Skeletal muscle cell (primary cell): ENCODE data around the gene MYO1E.
"Not testable (repeated sequence)": the region's sequence is repeated elsewhere in the genome, so short reads cannot be mapped to it uniquely, and the experiment has no call there.

Experiments
- DNase-seq: peaks from one replicate; pipeline ENCODE4 v3.0.0-alpha.2; 2010; ENCODE audit warnings: low read depth
- H3K4me3 ChIP-seq: 2 replicates; pipeline ENCODE4 v1.5.1; 2011; ENCODE audit warnings: low read depth, mild to moderate bottlenecking, control low read depth, low read length, moderate library complexity

MYO1E gene

GRCh38 chr15:59354417-59355031 lies 18.1 kb downstream of the MYO1E start:
- no peak for DNase-seq
- H3K4me3 ChIP-seq, result no peak overlapping the region

GRCh38 chr15:59353994-59354416 lies 18.7 kb downstream of the MYO1E start:
- H3K4me3 ChIP-seq, result no peak overlapping the region
- DNase-seq, result no peak

- H3K4me3 ChIP-seq, result no peak overlapping the region
- DNase-seq, result no peak
Measured at GRCh38 chr15:59352683-59353082, 20.0 kb downstream of the MYO1E start.

DNA sequence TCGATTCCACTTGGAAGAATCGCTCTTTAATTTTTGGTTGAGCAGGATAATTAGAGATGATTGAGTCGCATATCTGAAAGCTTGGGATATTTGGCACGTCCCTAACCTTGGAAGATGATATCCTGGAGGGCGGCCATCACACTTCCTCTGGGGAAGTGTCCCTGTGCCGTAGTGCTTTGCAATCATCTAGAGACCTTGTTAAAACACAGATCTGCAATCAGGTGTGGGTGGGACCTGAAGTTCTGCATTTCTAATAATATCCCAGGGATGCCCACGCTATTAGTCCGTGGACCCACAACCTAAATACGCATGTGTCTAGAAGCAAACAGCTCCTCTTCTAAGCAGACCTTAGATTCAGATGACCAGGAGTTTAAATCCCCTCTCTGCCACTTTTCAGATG lies 20.5 kb downstream of the MYO1E start:
- DNase-seq, result no peak
- no peak overlapping the region for H3K4me3 ChIP-seq

- no peak for DNase-seq
- no peak overlapping the region for H3K4me3 ChIP-seq
Measured at GRCh38 chr15:59350421-59350732, 22.3 kb downstream of the MYO1E start.

DNA sequence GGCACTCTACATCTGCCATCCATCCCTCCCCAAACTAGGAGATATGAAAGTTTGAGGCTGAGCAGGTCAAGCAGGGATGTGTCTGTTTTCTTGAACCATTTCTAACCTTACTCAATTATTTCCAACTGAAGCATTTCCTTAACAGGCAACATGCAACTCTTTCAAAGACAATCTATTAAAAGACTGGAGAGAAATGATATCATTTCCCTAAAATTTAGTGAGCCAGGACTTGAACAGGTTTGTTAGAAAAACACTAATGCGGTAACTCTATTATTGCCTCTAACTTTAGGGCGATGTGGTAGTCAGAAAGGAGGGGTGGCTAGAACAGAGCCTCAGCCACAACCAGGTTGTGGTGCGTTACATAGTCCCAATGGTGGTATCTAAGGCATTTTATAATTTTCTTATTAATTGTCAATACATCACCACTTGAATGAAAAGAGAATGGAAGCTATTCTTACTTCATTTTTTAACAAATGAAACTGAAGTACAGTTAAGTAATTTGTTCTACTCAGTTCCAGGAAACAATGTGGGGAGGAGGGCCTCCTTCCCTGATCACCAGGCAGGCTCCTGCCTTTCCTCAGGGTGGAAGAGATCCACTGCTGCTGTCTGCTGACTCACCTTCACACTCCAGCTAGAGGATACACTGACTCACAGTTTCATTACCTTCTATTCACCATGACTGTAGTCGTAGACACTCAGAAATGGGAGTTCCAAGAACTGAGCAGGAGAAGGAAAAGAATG lies 22.8 kb downstream of the MYO1E start:
- no peak overlapping the region for H3K4me3 ChIP-seq
- peak; percentile 90 for DNase-seq

DNA sequence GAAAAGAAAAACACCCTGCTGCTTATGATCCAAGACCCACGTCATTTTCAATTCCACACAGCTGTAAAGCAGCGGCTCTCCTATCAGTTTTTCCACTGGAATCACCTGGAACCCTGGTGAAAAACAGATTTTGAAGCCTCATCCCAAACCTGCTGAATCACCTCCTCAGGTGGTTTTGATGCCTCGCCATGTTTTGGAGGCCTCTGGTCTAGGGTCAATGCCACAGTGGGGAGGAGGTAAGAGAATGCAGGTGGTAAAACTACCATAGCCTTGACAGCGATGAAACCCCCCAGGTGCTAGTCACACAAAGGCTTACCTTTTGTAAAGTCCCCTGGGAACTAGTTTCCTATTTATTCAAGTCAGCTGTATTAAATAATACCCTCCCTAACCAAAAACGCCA lies 24.8 kb downstream of the MYO1E start:
- no peak for DNase-seq
- H3K4me3 ChIP-seq, result no peak overlapping the region

GRCh38 chr15:59346951-59347350 lies 25.7 kb downstream of the MYO1E start:
- H3K4me3 ChIP-seq, result no peak overlapping the region
- no peak for DNase-seq

GRCh38 chr15:59345326-59345725 lies 27.3 kb downstream of the MYO1E start:
- H3K4me3 ChIP-seq, result no peak overlapping the region
- no peak for DNase-seq

DNA sequence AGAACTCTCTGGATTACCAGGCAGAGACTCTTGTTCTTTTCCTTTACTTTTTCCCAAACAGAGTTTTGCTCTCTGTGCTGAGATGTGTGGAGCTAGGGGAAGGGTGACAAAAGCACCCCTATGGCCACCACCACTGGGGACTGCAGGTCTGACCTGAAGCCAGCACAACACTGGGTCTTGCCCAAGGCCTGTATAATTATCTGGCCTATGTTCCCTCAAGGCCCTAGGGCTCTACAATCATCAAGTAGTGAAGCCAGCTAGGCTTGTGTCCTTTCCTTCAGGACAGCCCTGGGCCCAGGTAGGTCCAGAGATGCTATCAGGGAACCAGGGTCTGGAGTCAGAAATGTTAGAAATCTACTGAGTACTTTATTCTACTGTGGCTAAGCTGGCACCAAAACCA lies 28.4 kb downstream of the MYO1E start:
- H3K4me3 ChIP-seq, result no peak overlapping the region
- no peak for DNase-seq

GRCh38 chr15:59340325-59340724 lies 32.3 kb downstream of the MYO1E start:
- H3K4me3 ChIP-seq, result no peak overlapping the region
- no peak for DNase-seq

- no peak overlapping the region for H3K4me3 ChIP-seq
- DNase-seq, result peak; percentile 87
Measured at GRCh38 chr15:59339252-59339672, 33.4 kb downstream of the MYO1E start.

GRCh38 chr15:59338414-59338813 lies 34.3 kb downstream of the MYO1E start:
- H3K4me3 ChIP-seq, result no peak overlapping the region
- DNase-seq, result no peak

DNA sequence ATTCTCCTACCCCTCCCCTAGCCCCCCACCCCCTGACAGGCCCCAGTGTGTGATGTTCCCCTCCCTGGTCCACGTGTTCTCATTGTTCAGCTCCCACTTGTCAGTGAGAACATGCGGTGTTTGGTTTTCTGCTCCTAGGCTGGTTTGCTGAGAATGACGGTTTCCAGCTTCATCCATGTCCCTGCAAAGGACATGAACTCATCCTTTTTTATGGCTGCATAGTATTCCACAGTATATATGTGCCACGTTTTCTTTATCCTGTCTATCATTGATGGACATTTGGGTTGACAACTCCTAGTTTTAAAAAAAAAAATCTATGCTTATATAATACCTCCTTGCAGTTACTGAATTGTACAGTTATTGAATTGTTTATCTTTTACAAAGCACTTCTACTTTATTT lies 35.9 kb downstream of the MYO1E start:
- H3K4me3 ChIP-seq, DNase-seq: not testable (repeated sequence)

DNA sequence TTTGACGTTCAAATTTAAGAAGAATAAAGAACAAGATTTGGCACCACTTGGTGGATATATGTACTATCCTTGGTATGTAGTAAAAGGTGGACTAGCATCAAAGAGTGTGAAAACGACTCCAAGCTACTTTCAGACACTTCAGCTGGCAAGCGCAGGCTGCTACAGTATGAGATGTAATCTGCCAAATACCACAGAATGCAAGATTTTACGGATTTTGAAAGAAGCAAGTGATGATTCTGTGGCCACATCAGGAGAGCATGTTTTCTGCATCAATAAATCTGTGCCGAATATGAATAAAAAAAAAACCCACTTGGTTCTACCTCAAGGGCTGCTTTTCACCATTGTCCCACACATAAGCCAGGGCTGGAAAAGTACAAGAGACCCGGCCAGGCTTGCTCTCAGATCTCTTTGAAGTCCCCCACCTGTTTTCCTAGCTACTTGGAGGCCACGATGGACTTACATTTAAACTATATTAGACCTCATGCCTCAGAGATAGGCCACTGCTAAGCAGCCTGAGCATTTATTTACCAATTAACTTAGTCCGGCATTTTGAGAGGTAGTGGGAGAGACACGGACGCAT lies 37.4 kb downstream of the MYO1E start:
- no peak overlapping the region for H3K4me3 ChIP-seq
- DNase-seq, result no peak

GRCh38 chr15:59334076-59334415 lies 38.6 kb downstream of the MYO1E start:
- no peak overlapping the region for H3K4me3 ChIP-seq
- no peak for DNase-seq

DNA sequence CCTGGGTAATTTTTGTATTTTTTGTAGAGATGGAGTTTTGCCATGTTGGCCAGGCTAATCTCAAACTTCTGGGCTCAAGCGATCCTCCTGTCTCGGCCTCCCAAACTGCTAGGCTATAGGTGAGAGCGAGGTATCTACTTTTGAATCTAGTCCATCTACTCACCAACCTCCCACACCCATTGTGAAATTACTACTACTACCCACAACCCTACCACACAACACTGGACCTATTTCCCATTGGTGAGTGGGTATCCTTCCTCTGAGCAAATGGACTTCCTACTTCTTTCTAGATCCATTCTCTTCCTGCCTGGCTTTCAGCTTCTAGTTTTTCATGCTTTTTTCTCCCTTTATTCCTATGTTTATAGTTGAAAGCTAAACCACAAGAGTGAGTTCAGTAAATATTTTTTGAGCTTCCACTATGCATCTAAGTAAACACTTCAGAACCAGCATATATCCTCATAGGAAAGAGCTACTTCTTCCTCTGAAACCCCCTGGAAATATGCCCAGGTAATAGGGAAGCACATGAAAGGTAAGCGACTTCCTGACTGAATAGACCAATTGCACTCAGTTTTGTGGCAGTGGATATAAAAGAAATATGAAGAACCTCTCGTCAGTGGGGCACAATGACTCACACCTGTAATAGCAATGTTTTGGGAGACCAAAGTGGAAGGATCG lies 39.1 kb downstream of the MYO1E start:
- H3K4me3 ChIP-seq, result no peak overlapping the region
- DNase-seq, result no peak

- no peak overlapping the region for H3K4me3 ChIP-seq
- no peak for DNase-seq
Measured at GRCh38 chr15:59332009-59332408, 40.7 kb downstream of the MYO1E start.

GRCh38 chr15:59330649-59331048 lies 42.0 kb downstream of the MYO1E start:
- H3K4me3 ChIP-seq, result no peak overlapping the region
- DNase-seq, result no peak

DNA sequence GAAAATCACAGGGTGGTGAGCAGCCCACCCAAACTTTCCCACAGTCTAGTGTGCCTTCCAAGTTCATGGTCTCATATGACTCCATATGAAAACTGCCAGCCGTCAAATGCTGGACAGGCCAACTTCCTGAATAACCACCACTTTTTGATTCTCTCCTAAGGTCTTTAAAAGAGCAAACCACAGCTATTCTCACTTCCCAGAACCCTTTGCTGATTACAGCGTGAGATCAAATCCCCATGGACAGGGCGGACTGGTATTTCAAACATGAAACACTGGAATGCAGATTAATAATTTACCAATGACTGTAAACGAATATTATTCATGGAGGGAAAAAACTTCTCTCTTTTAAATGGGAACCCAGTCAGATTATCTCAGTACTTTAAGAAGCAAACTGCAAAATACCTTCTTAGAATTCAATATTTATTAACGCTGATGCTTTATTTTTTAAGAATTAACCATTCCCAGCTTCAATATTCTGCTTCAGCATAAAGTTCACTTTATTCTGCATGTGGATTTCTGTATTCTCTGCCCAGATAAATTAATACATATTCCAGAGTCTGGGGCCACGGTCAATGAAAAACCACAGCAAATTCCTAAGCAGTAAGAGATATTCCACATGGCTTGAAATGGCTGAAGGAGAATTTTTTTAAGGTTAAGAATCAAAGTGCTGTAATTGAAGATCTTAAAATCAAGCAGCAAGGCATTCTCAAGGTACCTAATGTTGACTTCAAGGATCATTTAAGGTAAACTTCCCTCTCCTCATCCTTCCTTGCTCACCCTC lies 42.9 kb downstream of the MYO1E start:
- DNase-seq, result peak; percentile 68
- H3K4me3 ChIP-seq, result no peak overlapping the region
